Measurements from ENCODE around the gene TFEB.

TFEB gene

GRCh38 chr6:41728073-41728936 is 7.1 kb downstream of the TFEB start:
- DNase-seq (ENCODE audit: insufficient read length, low spot score) (no peak), FAIRE-seq (no peak)
- TF ChIP-seq POLR2A (IDR thresholded peaks at IDR 0.05; ENCODE audit: low read depth, low read length) = no peak

- FAIRE-seq (no peak), DNase-seq (ENCODE audit: insufficient read length, low spot score) (no peak)
- no peak for TF ChIP-seq POLR2A (IDR thresholded peaks at IDR 0.05; ENCODE audit: low read depth, low read length)
These were observed 7.7 kb downstream of the TFEB start for GRCh38 chr6:41727705-41728072.

GRCh38 chr6:41726876-41727275 is 8.5 kb downstream of the TFEB start:
- DNase-seq (ENCODE audit: insufficient read length, low spot score) (no peak), FAIRE-seq (no peak)
- TF ChIP-seq POLR2A (IDR thresholded peaks at IDR 0.05; ENCODE audit: low read depth, low read length) = no peak

- FAIRE-seq (no peak), DNase-seq (ENCODE audit: insufficient read length, low spot score) (no peak)
- no peak for TF ChIP-seq POLR2A (IDR thresholded peaks at IDR 0.05; ENCODE audit: low read depth, low read length)
These were observed 10.6 kb downstream of the TFEB start for GRCh38 chr6:41724586-41725501.

- FAIRE-seq (no peak), DNase-seq (ENCODE audit: insufficient read length, low spot score) (no peak)
- TF ChIP-seq POLR2A (IDR thresholded peaks at IDR 0.05; ENCODE audit: low read depth, low read length) = no peak
These were observed 11.2 kb downstream of the TFEB start for GRCh38 chr6:41724228-41724580.

GRCh38 chr6:41723530-41724227 is 11.7 kb downstream of the TFEB start:
- no peak for TF ChIP-seq POLR2A (IDR thresholded peaks at IDR 0.05; ENCODE audit: low read depth, low read length)
- no peak for FAIRE-seq
- DNase-seq (ENCODE audit: insufficient read length, low spot score) = peak; percentile 94

- no peak for FAIRE-seq
- no peak for TF ChIP-seq POLR2A (IDR thresholded peaks at IDR 0.05; ENCODE audit: low read depth, low read length)
- DNase-seq (ENCODE audit: insufficient read length, low spot score) = no peak
These were observed 12.4 kb downstream of the TFEB start for GRCh38 chr6:41722969-41723529.

- no peak for TF ChIP-seq POLR2A (IDR thresholded peaks at IDR 0.05; ENCODE audit: low read depth, low read length)
- no peak for DNase-seq (ENCODE audit: insufficient read length, low spot score)
- no peak for FAIRE-seq
These were observed 14.0 kb downstream of the TFEB start for GRCh38 chr6:41721414-41721813.

- FAIRE-seq = no peak
These were observed 14.6 kb downstream of the TFEB start for GRCh38 chr6:41720783-41721182.

GRCh38 chr6:41720262-41720620 is 15.2 kb downstream of the TFEB start:
- DNase-seq (ENCODE audit: insufficient read length, low spot score) (no peak), FAIRE-seq (no peak)
- no peak for TF ChIP-seq POLR2A (IDR thresholded peaks at IDR 0.05; ENCODE audit: low read depth, low read length)

More at GRCh38 chr6:41720783-41721182, 14.6 kb downstream of the TFEB start:
- DNase-seq (ENCODE audit: insufficient read length, low spot score) = no peak
- no peak for TF ChIP-seq POLR2A (IDR thresholded peaks at IDR 0.05; ENCODE audit: low read depth, low read length)

GRCh38 chr6:41719436-41720261 is 15.8 kb downstream of the TFEB start:
- no peak for DNase-seq (ENCODE audit: insufficient read length, low spot score)
- no peak for TF ChIP-seq POLR2A (IDR thresholded peaks at IDR 0.05; ENCODE audit: low read depth, low read length)
- FAIRE-seq = no peak

- TF ChIP-seq POLR2A (IDR thresholded peaks at IDR 0.05; ENCODE audit: low read depth, low read length) = no peak
- DNase-seq (ENCODE audit: insufficient read length, low spot score) (no peak), FAIRE-seq (no peak)
These were observed 16.6 kb downstream of the TFEB start for GRCh38 chr6:41718828-41719227.

GRCh38 chr6:41717392-41717736 is 18.0 kb downstream of the TFEB start:
- TF ChIP-seq POLR2A (IDR thresholded peaks at IDR 0.05; ENCODE audit: low read depth, low read length) = no peak
- DNase-seq (ENCODE audit: insufficient read length, low spot score) = no peak
- FAIRE-seq = no peak

Data from H54 (cell line).